ENCODE data around the gene SENP5. TPM values are rescaled to one million over a fixed set of nuclear protein-coding genes. Genes with fewer than 3 reads are reported as not detected.
A peak's percentile ranks its signal among the peaks of the same experiment; 100 is the strongest.

SENP5 gene
- total and polyA plus RNA-seq, 9 of the 15 experiments (the other 6 are each of a cell fraction or from before 2014, with no cell fraction given), result 18.3 to 59.7 (median 35.8) TPM

GRCh38 chr3:196969134-196969659 lies 101.5 kb downstream of the SENP5 start (continued):
- TF ChIP-seq ZNF445 (CRISPR knock-in tag; IDR thresholded peaks at IDR 0.05; ENCODE audit: low read depth) (0 out of 2 replicates have a peak, but pooled peaks have one; percentile 48), JUNB (CRISPR knock-in tag; conservative IDR thresholded peaks at IDR 0.05) (0 out of 2 replicates have a peak, but pooled peaks have one; percentile 24), HES1 (IDR thresholded peaks at IDR 0.05; ENCODE audit: low read depth) (no peak), NFRKB (IDR thresholded peaks at IDR 0.05; ENCODE audit: low read depth) (no peak), ADNP (tag; IDR thresholded peaks at IDR 0.05) (no peak), SIRT6 (IDR thresholded peaks at IDR 0.05; ENCODE audit: low read depth, low read length) (no peak), MEF2A (IDR thresholded peaks at IDR 0.05; ENCODE audit: control insufficient read depth, low read depth, low read length) (no peak), ETS1 (conservative IDR thresholded peaks at IDR 0.05; ENCODE audit: control insufficient read depth, low read depth, low read length) (no peak), ZNF12 (CRISPR knock-in tag; IDR thresholded peaks at IDR 0.05) (no peak), ZNF507 (tag; conservative IDR thresholded peaks at IDR 0.05) (no peak), TARDBP (IDR thresholded peaks at IDR 0.05) (0 out of 2 replicates have a peak, but pooled peaks have one; percentile 24), ZNF512 (tag; IDR thresholded peaks at IDR 0.05) (no peak), COPS2 (conservative IDR thresholded peaks at IDR 0.05) (no peak), SMARCC2 (IDR thresholded peaks at IDR 0.05; ENCODE audit: low read depth) (no peak), RAD21 (CRISPR knock-in tag; conservative IDR thresholded peaks at IDR 0.05 in 1 of 2, IDR thresholded peaks at IDR 0.05 in 1 of 2) (no peak), ZNF407 (IDR thresholded peaks at IDR 0.05; ENCODE audit: low read depth) (no peak), HSF4 (CRISPR knock-in tag; IDR thresholded peaks at IDR 0.05; ENCODE audit: borderline replicate concordance) (no peak; the same call in 1 of the 2 replicates)

Measured in K562 (cell line).